Kidney (tissue), 14 donors: ENCODE measurements around the gene OR4M1. TPM values are rescaled to one million over a fixed set of nuclear protein-coding genes. Genes with fewer than 3 reads are reported as not detected.
"Not testable (repeated sequence)": the region's sequence is repeated elsewhere in the genome, so short reads cannot be mapped to it uniquely, and the experiment has no call there.

Source experiments
- DNase-seq, 5 donors: peaks; one replicate each; pipeline ENCODE4 v3.0.0-alpha.2; 2013 to 2020
- FAIRE-seq: peaks from 2 replicates; lab custom pipeline; 2012; peaks lifted over from hg19 to GRCh38; lab: Jason Lieb, UNC
- H3K27ac ChIP-seq, 2 donors: one replicate each; pipeline ENCODE4 v1.7.0; 2013; ENCODE audit warnings: low read depth in 2 of 2, low read length in 2 of 2, inconsistent platforms in 1 of 2
- H3K27me3 ChIP-seq: one replicate; pipeline ENCODE4 v1.7.1; 2013; ENCODE audit warnings: low read length, inconsistent platforms; ENCODE audit not compliant: control insufficient read depth, insufficient read depth
- H3K36me3 ChIP-seq, 3 donors: one replicate each; pipeline versions ENCODE4 v1.7.0 to v1.7.1; 2013; ENCODE audit warnings: low read length in 3 of 3, control low read depth in 1 of 3, inconsistent platforms in 1 of 3; ENCODE audit not compliant: insufficient read depth in 3 of 3, control insufficient read depth in 2 of 3
- H3K4me1 ChIP-seq, 3 donors: one replicate each; pipeline versions ENCODE4 v1.7.0 to v1.7.1; 2013; ENCODE audit warnings: low read length in 3 of 3, inconsistent platforms in 1 of 3, low read depth in 1 of 3; ENCODE audit not compliant: control insufficient read depth in 2 of 3, insufficient read depth in 2 of 3
- H3K4me3 ChIP-seq, 3 donors: one replicate each; pipeline versions ENCODE4 v1.7.0 to v1.8.1; 2013; ENCODE audit warnings: low read length in 3 of 3, control low read depth in 1 of 3, inconsistent platforms in 1 of 3
- H3K9ac ChIP-seq, 3 donors: one replicate each; pipeline versions ENCODE4 v1.7.0 to v1.7.1; 2013; ENCODE audit warnings: low read length in 3 of 3, control low read depth in 1 of 3, inconsistent platforms in 1 of 3
- H3K9me3 ChIP-seq, 3 donors: one replicate each; pipeline versions ENCODE4 v1.7.0 to v1.7.1; 2013; ENCODE audit warnings: low read length in 3 of 3, control low read depth in 1 of 3, inconsistent platforms in 1 of 3; ENCODE audit not compliant: control insufficient read depth in 2 of 3, insufficient read depth in 1 of 3
- intact Hi-C: fragments of 100-400 bp; cut with DNase I; formaldehyde crosslinking; loops from one replicate; pipeline ENCODE4 v1.11.1; 2022
- polyA plus RNA-seq: library from polyadenylated mRNA; stranded (reverse); fragments of 350-450 nt; fragmentation: Illumina TruSeq; extraction: RNeasy Lipid Tissue Mini Kit (QIAGEN cat#74804); gene quantifications from one replicate; pipeline ENCODE4 v1.2.3, GENCODE V29; 2014; ENCODE audit warnings: low read depth, low replicate concordance; ENCODE audit not compliant: insufficient read depth
- total RNA-seq: library from RNA; stranded (reverse); fragmentation: NEBNext Ultra II Directional; extraction: Animal tissue kit (Norgen Biotek cat#: 25700); gene quantifications from one replicate; pipeline ENCODE4 v1.2.1, GENCODE V29; 2021
- TF ChIP-seq, protein P1 (sequence below): IDR thresholded peaks from 3 replicates; pipeline ENCODE4 v1.5.1; 2012; ENCODE audit warnings: mild to moderate bottlenecking, moderate library complexity, borderline replicate concordance; ENCODE audit not compliant: insufficient read depth; ENCODE audit errors: extremely low read depth
- donor health status: control.
- donor health status: control.
- donor health status: control.
- donor health status: control.
- donor health status: control.
- donor health status: DM: yes; HTN: yes; CAD: no.
- donor health status: Normal renal cell carcinoma (clear cell type).

The OR4M1 gene
- total and polyA plus RNA-seq, 2 donors from 2014 or later = not detected

- FAIRE-seq = no peak
- Histone ChIP-seq H3K4me3 (no peak overlapping the region), H3K36me3 (no peaks in the 10 kb centered on the region), H3K4me1 (no peaks in the 10 kb centered on the region), H3K9ac (no peak overlapping the region), H3K27ac (no peak overlapping the region), H3K27me3 (no peaks in the 10 kb centered on the region), H3K9me3 (peaks cover 0 to 2% (median 0%) of the 10 kb centered on the region in 3 donors)
- TF ChIP-seq, protein P1, sequence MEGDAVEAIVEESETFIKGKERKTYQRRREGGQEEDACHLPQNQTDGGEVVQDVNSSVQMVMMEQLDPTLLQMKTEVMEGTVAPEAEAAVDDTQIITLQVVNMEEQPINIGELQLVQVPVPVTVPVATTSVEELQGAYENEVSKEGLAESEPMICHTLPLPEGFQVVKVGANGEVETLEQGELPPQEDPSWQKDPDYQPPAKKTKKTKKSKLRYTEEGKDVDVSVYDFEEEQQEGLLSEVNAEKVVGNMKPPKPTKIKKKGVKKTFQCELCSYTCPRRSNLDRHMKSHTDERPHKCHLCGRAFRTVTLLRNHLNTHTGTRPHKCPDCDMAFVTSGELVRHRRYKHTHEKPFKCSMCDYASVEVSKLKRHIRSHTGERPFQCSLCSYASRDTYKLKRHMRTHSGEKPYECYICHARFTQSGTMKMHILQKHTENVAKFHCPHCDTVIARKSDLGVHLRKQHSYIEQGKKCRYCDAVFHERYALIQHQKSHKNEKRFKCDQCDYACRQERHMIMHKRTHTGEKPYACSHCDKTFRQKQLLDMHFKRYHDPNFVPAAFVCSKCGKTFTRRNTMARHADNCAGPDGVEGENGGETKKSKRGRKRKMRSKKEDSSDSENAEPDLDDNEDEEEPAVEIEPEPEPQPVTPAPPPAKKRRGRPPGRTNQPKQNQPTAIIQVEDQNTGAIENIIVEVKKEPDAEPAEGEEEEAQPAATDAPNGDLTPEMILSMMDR = no peak
- intact Hi-C loops = no loop called here
- no peak for DNase-seq
Measured at GRCh38 chr14:19799880-19800279, 26.6 kb downstream of the OR4M1 start.

- FAIRE-seq (no peak), DNase-seq (no peak)
- Histone ChIP-seq H3K27me3 (no peaks in the 10 kb centered on the region), H3K4me1 (no peaks in the 10 kb centered on the region), H3K27ac (no peak overlapping the region), H3K9ac (no peak overlapping the region), H3K9me3 (peaks cover 0 to 3% (median 0%) of the 10 kb centered on the region in 3 donors), H3K4me3 (no peak overlapping the region), H3K36me3 (no peaks in the 10 kb centered on the region)
- intact Hi-C loops = no loop called here
- TF ChIP-seq, protein P1 = no peak
Measured at GRCh38 chr14:19800282-19801117, 27.2 kb downstream of the OR4M1 start.

- no peaks in the 10 kb centered on the region for H3K4me1 ChIP-seq
- H3K9ac ChIP-seq = no peak overlapping the region
- H3K9me3 ChIP-seq = peaks cover 0 to 3% (median 0%) of the 10 kb centered on the region in 3 donors
- no peaks in the 10 kb centered on the region for H3K36me3 ChIP-seq
- H3K4me3 ChIP-seq = no peak overlapping the region
- intact Hi-C loops = no loop called here
- H3K27me3 ChIP-seq = no peaks in the 10 kb centered on the region
- no peak overlapping the region for H3K27ac ChIP-seq
- TF ChIP-seq, protein P1 = no peak
- no peak for DNase-seq
- FAIRE-seq = no peak
Measured at GRCh38 chr14:19801118-19801464, 27.8 kb downstream of the OR4M1 start.

DNA sequence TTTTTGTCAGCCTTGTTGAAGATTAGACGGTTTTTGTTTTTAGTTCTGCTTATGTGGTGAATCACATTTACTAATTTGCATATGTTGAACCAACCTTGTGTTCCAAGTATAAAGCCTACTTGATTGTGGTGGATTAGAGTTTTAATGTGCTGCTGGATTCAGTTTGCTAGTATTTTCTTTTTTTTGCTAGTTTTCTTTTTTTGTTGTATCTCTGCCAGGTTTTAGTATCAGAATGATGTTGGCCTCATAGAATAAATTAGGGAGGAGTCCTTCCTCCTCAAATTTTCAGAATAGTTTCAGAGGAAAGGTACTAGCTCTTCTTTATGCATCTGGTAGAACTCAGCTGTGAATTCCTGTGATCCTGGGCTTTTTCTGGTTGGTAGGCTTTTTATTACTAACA, 30.2 kb downstream of the OR4M1 start, which contains the start of gene OR4N2:
OR4N2 (plus strand) TSS at position 301 of the 400 bp plus-strand sequence. CDS start 23,679 bp downstream, outside the sequence.
- H3K4me1 ChIP-seq, H3K27ac ChIP-seq, H3K9me3 ChIP-seq, H3K36me3 ChIP-seq, H3K4me3 ChIP-seq, DNase-seq, FAIRE-seq, H3K9ac ChIP-seq, intact Hi-C loops, H3K27me3 ChIP-seq: not testable (repeated sequence)

GRCh38 chr14:19813171-19813920, 40.0 kb downstream of the OR4M1 start:
- H3K36me3 ChIP-seq, intact Hi-C loops, H3K9ac ChIP-seq, FAIRE-seq, H3K9me3 ChIP-seq, H3K4me3 ChIP-seq, H3K4me1 ChIP-seq, H3K27me3 ChIP-seq, H3K27ac ChIP-seq, DNase-seq: not testable (repeated sequence)
